Fibroblast of skin of left quadriceps (primary cell): ENCODE data around the gene TSPAN7.

Experiments
- DNase-seq, 2 experiments: peaks; one replicate each; pipeline ENCODE4 v3.0.0-alpha.2; 2013; ENCODE audit warnings: low read depth in 2 of 2

TSPAN7 gene

GRCh38 chrX:38594434-38594833 is 33.1 kb downstream of the TSPAN7 start:
- DNase-seq: no peak

DNA sequence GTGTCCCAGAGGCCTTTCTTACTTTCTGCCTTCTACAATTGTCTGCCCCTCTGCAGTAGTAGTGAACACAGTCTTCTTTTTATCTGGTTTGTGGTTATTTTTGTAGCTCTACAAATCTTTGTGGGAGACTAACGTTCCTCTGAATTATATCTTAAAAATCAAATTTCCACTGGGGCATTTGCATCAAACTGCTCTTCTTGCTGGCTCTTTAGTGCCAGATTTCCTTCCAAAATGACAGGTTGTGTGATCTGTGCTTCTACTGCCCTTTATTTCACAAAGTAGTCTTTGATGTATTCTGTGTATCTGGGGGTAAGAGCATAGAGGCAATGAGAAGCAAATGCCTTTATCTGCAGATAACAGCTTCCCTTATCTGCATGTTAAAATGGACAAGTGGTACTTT is 34.5 kb downstream of the TSPAN7 start:
- no peak for DNase-seq

DNA sequence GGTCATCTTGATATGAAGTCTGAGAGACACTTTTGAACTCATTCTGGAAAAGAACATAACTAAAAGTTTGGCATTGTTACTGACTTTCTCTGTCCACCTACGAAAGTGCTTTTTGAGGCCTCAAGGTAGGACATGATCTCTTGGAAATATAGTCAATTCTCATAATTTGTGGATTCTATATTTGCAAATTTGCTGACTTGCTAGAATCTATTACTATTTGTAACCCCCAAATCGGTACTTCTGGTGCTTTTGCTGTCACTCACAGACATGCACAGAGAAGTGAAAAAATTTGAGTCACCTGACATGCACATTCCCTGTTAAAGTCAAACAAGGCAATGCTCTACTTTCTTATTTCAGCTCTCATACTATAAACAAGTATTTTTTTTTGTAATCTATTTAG is 35.6 kb downstream of the TSPAN7 start:
- no peak for DNase-seq

- no peak for DNase-seq
These were observed 38.7 kb downstream of the TSPAN7 start for GRCh38 chrX:38599796-38600755.

DNA sequence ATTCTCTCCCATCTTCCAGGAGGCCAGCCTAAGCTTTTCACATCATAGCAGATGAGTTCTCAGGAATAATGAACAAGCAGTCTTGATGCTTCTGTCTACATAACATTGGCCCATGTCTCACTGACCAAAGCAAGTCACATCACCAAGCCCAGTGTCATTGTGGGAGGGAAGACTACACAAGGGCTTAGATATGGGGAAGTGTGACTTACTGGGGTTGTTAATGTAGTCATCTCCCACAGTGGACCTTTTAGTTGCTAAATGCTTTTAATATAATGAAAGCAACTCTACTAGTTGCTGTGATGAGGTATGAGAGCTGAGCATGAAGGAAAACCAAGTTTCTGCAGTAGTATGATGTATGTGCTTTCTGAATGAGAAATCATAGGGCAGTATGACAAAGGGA is 40.5 kb downstream of the TSPAN7 start:
- no peak for DNase-seq

DNA sequence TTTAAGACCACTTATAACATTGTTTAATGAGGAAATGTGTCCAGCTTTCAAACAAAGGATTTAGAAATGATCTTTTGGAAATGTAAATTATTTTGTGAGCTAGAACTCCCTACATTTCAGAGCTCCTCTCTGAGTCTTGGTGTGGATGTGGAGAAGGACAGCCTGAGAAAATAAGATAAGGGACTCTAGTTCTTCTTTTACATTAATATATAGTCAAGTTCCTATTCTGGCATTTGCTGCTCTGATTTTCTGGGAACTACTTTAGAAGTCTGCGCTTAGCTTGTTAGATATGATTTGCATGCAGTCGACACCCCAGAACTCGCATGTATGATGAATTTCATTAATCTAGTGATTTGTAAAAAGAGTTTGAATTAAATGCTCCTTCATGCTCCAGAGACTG is 45.5 kb downstream of the TSPAN7 start:
- DNase-seq: no peak

GRCh38 chrX:38607976-38608375 is 46.6 kb downstream of the TSPAN7 start:
- DNase-seq: no peak

DNA sequence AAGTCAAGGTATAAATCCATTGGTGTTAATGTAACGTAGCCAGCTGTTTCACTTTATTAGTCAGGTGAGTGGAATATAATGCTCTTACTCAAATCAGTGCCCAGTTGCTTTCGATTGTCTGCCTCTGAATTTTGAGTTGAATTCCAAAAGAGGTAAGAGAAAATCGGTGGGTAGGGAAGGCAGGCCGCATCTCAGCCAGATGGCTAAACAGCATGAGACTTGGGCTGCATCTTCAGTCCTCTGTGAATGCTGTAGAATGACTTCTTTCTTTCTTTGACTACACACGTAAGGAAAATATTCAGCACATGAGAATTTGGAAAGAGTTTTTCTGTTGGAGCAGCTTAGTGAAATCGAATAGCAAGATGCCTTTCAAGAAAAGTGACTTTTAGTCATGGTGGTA is 49.5 kb downstream of the TSPAN7 start:
- DNase-seq: no peak

DNA sequence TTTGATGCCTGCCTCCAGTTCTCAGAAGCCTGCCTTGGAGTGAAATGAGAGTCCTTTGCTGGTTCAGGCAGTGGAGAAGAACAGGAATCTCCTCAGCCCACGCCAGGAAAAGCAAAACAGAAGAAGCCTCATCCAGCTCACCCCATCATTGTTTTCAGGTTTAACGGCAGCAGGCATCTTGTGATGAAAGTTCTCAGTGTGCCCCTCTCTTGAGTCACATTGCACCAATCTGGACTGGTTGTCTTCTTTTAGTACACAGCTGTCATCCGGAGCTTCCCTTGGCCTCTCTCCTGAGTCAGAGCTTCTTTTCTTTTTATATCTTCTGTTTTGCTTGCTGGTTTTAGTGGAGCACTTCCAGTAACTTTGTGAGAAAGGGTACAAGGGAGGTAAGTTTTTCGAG is 50.9 kb downstream of the TSPAN7 start:
- DNase-seq: no peak

GRCh38 chrX:38614485-38614884 is 53.1 kb downstream of the TSPAN7 start:
- DNase-seq: no peak

DNA sequence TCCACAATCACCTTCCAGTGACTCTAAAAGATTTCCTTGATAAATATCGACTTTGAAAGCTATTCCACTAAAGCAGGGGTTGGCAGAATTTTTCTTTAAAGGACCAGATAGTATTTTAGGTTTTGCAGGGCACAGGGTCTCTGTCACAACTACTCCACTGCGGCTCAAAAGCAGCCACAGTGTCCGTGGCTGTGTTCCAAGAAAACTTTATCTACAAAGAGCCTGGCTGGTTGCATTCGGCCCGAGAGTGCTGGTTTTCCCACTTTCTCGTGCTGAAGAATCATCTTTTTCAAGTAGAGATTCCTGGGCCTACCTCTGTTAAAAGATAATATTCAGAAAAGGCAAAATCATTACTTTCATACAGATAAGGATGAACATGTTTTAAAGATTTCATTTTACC is 55.6 kb downstream of the TSPAN7 start:
- DNase-seq: no peak

DNA sequence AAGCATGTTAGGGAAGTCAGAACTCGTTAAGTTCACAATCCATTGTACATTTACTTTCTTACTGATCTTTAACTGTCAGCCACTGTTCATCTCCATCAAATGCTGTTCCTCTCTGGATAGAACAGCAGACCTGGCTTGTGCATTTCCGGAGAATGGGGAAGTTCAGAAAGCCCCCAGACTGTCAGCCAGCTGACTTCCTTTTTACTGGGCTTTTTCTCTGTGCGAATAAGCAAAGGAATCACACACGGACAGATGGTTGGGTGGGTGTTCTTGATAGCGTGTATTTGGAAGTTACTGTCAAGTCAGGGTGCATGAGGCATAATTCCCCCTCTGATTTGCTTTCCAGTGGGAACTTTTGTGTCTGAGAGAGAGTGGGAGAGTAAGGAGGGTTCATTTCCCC is 56.8 kb downstream of the TSPAN7 start:
- DNase-seq: no peak

- no peak for DNase-seq
These were observed 59.3 kb downstream of the TSPAN7 start for GRCh38 chrX:38620623-38621022.

DNA sequence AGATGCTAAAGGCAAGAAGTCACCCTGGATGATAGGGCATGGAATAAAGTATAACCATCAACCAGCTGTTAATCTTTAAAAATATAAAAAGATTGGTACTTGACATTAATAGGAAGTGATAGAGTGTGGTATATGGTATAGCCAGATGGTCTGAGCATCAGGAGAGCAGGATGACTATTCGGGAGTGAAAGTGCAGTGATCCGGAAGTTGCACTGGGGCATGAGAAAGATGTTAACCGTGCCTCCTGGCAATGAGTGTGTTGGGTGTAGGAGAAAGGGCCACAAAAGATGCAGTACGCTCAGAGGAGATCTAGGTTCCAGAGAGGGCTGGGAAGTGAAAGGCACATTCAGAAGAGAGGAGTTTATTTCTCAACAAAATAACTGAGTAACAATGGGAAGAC is 65.0 kb downstream of the TSPAN7 start:
- no peak for DNase-seq

DNA sequence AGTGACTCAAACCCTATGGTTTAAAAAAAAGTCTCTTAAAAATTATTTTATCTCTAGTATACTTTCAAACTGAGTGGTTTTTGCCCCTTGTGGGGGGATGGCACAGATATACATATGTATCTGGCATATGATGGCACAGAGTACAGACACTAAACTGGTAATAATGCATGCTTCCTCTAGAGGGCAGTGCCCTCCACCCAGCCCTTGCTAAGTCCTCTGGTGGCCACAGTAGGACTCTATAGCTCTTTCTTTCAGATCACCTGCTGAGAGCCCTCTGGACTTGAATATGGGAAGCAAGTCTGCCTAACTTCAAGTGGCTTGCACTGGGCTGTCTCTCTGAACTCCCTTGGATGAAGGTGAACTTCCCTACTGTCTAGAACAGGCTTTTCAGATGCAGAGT is 66.3 kb downstream of the TSPAN7 start:
- no peak for DNase-seq

DNA sequence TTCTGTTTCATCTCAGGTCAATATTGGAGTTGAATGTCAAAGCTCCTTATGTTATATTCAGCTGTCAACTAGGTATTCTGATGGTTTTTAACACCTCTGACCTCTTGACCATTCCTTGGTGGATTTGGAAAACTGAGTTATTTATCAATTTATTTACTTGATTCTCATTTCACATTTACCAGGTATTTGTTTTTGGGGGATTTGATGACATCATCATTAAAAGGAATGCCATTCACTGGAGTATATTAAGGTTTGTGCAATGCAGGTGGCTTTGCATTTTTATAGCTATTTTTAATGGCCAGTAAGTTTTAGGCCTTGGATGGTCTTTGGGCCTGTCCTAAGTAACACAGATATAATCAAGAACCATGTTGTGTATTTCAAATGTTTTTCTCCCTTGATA is 67.2 kb downstream of the TSPAN7 start:
- DNase-seq: no peak

DNA sequence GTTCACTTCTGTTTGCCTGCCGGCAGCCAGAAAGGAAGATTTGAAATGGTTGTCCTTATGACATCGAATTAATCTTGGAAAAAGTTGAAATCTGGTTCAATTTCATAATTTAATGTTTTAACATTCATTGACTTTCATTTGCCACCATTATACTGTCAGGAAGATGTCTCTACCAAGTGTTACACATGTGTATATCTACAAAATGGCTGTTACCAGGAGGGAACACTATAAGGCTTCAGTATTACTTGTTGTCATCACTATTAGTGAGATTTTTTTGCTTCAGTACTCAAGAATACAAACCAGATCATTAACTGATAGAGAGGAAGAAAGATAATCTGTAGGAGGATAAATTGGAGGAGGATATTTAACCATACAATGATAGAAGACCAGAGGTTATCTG is 71.2 kb downstream of the TSPAN7 start:
- DNase-seq: no peak

GRCh38 chrX:38634665-38635064 is 73.3 kb downstream of the TSPAN7 start:
- DNase-seq: no peak

- no peak for DNase-seq
These were observed 75.8 kb downstream of the TSPAN7 start for GRCh38 chrX:38636949-38637819.

GRCh38 chrX:38638952-38639529 is 77.7 kb downstream of the TSPAN7 start:
- no peak for DNase-seq

GRCh38 chrX:38639730-38640129 is 78.4 kb downstream of the TSPAN7 start:
- no peak for DNase-seq

GRCh38 chrX:38641197-38641596 is 79.9 kb downstream of the TSPAN7 start:
- DNase-seq: no peak
